MCF 10A (cell line): ENCODE results near the gene TUBB. TPM values are rescaled to one million over a fixed set of nuclear protein-coding genes. Genes with fewer than 3 reads are reported as not detected.
A peak's percentile ranks its signal among the peaks of the same experiment; 100 is the strongest.

Experiments
- BruUV-seq: library from RNA; stranded (reverse); fragments of 400-500 nt; replicated peaks from 2 replicates; lab custom pipeline; 2021; lab: Mats Ljungman, UMichigan
- CTCF ChIA-PET: fragments of 300-600 bp; sonication (Branson Sonifier 250); formaldehyde crosslinking; extraction: SDS; loops from one replicate; lab custom pipeline; 2021; ENCODE audit warnings: antibody characterized with exemption, inconsistent platforms; lab: Yijun Ruan, JAX
- POLR2A ChIA-PET: fragments of 300-600, 350-650 bp; sonication (Branson Sonifier 250); formaldehyde crosslinking; extraction: SDS; loops from one replicate; lab custom pipeline; 2020; ENCODE audit warnings: antibody characterized with exemption, inconsistent platforms; lab: Yijun Ruan, JAX
- DNase-seq: peaks from one replicate; pipeline ENCODE4 v3.0.0-alpha.2; 2018; ENCODE audit not compliant: unreplicated experiment
- H3K27ac Mint-ChIP-seq: one replicate; pipeline ENCODE4 v1.8.0; 2022; ENCODE audit warnings: mild to moderate bottlenecking, low read depth, mixed read lengths; ENCODE audit not compliant: unreplicated experiment
- H3K27me3 Mint-ChIP-seq: one replicate; pipeline ENCODE4 v1.8.0; 2022; ENCODE audit warnings: mixed read lengths; ENCODE audit not compliant: insufficient read depth, unreplicated experiment
- H3K36me3 Mint-ChIP-seq: one replicate; pipeline ENCODE4 v1.8.0; 2022; ENCODE audit warnings: mild to moderate bottlenecking, moderate library complexity, mixed read lengths; ENCODE audit not compliant: insufficient read depth, unreplicated experiment
- H3K4me1 Mint-ChIP-seq: one replicate; pipeline ENCODE4 v1.8.0; 2022; ENCODE audit warnings: mixed read lengths; ENCODE audit not compliant: insufficient read depth, unreplicated experiment
- H3K4me3 Mint-ChIP-seq: one replicate; pipeline ENCODE4 v1.8.0; 2022; ENCODE audit warnings: mild to moderate bottlenecking, moderate library complexity, mixed read lengths; ENCODE audit not compliant: unreplicated experiment
- H3K9me3 Mint-ChIP-seq: one replicate; pipeline ENCODE4 v1.8.0; 2022; ENCODE audit warnings: mixed read lengths; ENCODE audit not compliant: unreplicated experiment
- CTCF ChIP-seq: fragments of 200-600 bp; IDR thresholded peaks from one replicate; pipeline ENCODE4 v1.8.0; 2022; ENCODE audit warnings: antibody characterized with exemption, mild to moderate bottlenecking; ENCODE audit not compliant: unreplicated experiment
- intact Hi-C: fragments of 100-400 bp; cut with micrococcal nuclease; formaldehyde crosslinking; loops from 2 replicates; pipeline ENCODE4 v1.14.1; 2022
- total RNA-seq: library from RNA; stranded (reverse); gene quantifications from 2 replicates; pipeline ENCODE4 v1.2.3, GENCODE V29; 2022

The TUBB gene
- total RNA-seq, 1 experiment from 2014 or later: 210 TPM

- H3K4me3 Mint-ChIP-seq: no peak overlapping the region
Observed at GRCh38 chr6:30749554-30750378, 29.6 kb downstream of the TUBB start.

DNA sequence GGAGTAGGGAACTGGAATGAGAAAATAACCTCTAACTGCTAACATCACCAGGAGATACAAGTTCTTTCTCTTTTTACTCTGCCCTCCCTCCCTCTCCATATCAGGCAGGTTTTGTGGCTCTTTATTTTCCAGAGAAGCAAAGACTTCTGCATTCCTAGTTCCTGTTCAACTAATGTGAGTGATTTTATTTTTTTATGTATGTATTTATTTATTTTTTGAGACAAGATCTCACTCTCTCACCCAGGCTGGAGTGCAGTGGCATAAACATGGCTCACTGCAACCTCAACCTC lies 30.2 kb downstream of the TUBB start:
- no peak for DNase-seq
- BruUV-seq: no TSS peak
- Mint-ChIP-seq H3K4me3 (no peak overlapping the region), H3K4me1 (peaks cover 55% of the 10 kb centered on the region), H3K9me3 (no peaks in the 10 kb centered on the region), H3K27me3 (no peaks in the 10 kb centered on the region), H3K36me3 (no peaks in the 10 kb centered on the region), H3K27ac (peak overlapping the region; percentile 88)
- CTCF ChIA-PET: interaction anchor here (0.6 to 7.7 kb wide), 5 partner anchors 20 to 70 kb away, joined by 3 to 79 read pairs (median 4); no protein-coding TSS in a partner anchor
- TF ChIP-seq CTCF: no peak
- POLR2A ChIA-PET: interaction anchor here (0.8 to 9.2 kb wide), 6 partner anchors 31 to 307 kb away, joined by 4 to 159 read pairs (median 22); partner anchors contain the start of genes DDR1 and MRPS18B
- intact Hi-C loops: no loop called here

More at GRCh38 chr6:30749554-30750378, 29.6 kb downstream of the TUBB start:
- Mint-ChIP-seq H3K4me1 (peaks cover 60% of the 10 kb centered on the region), H3K27ac (peak overlapping the region; percentile 88), H3K27me3 (no peaks in the 10 kb centered on the region), H3K36me3 (no peaks in the 10 kb centered on the region), H3K9me3 (no peaks in the 10 kb centered on the region)
- TF ChIP-seq CTCF: no peak
- DNase-seq: peak; percentile 74
- ChIA-PET POLR2A (interaction anchor here (0.5 to 9.2 kb wide), 18 partner anchors 10 to 308 kb away, joined by 3 to 159 read pairs (median 4); partner anchors contain the start of genes DDR1 and MRPS18B), CTCF (interaction anchor here (0.6 to 7.7 kb wide), 7 partner anchors 19 to 71 kb away, joined by 3 to 79 read pairs (median 4); no protein-coding TSS in a partner anchor)
- BruUV-seq: TSS peak; percentile 66
- intact Hi-C loops: no loop called here

DNA sequence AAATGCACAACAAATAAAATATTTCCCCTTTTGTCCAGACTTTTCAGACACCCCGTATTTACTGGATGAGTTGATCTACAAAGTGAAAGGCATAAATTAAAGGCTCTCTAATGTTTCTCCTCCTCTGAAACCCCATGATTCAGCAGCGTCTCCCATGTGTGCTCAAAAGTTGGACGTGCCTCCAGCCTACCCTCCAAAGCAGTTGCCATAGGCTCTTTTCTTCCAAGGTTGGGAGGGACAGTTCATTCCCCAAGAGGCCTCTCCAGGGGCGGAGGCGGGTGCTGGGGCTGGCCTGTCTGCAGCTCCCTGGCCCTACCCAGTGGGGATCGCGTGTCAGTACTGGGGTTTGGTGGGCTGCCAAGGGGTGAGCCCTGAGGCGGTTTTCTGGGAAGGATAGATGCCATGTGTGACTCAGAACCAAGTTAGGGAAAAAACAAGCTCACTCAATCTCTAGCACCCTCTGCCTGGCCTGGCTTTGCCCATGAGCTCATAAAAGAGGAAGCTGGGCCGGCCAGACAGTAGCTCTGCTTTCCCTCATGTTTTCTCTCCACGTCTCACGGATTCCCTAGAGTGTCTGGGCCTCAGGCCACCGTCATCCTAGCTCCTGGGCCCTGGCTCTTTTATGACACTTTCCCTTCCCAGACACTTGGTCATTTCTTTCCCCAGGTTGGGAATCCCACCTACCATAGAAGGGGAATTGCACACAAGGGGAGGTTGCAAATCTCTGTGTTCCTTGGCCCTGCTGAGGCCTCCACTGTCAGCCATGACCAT lies 32.2 kb downstream of the TUBB start:
- POLR2A ChIA-PET: interaction anchor here (0.6 to 7.4 kb wide), 25 partner anchors 9 to 1082 kb away, joined by 3 to 90 read pairs (median 13); partner anchors contain the start of genes ABCF1, DDR1, FLOT1 and IER3
- intact Hi-C loops: loop anchor here (1.0 kb wide), 3 partner anchors 17 to 68 kb away; no protein-coding TSS in a partner anchor
- peak overlapping the region; percentile 94 for H3K27ac Mint-ChIP-seq

More for the DNA sequence above, 32.2 kb downstream of the TUBB start:
- Mint-ChIP-seq H3K4me1 (peaks cover 49% of the 10 kb centered on the region), H3K4me3 (peak overlapping the region; percentile 54), H3K9me3 (no peaks in the 10 kb centered on the region), H3K27me3 (no peaks in the 10 kb centered on the region), H3K36me3 (no peaks in the 10 kb centered on the region)
- CTCF ChIA-PET: interaction anchor here (0.6 to 7.7 kb wide), 17 partner anchors 8 to 561 kb away, joined by 3 to 79 read pairs (median 5); partner anchors contain the start of gene IER3
- BruUV-seq: no TSS peak
- no peak for TF ChIP-seq CTCF
- peak; percentile 100 for DNase-seq
